Cardiac fibroblast (primary cell): Measurements from ENCODE around the gene TSC22D1.
A peak's percentile ranks its signal among the peaks of the same experiment; 100 is the strongest.
"Not testable (repeated sequence)": the region's sequence is repeated elsewhere in the genome, so short reads cannot be mapped to it uniquely, and the experiment has no call there.

Source experiments
- DNase-seq, 2 donors: peaks; one replicate each; pipeline versions ENCODE4 v3.0.0 to v3.0.0-alpha.2; 2010; ENCODE audit warnings: low read depth in 2 of 2
- H3K4me3 ChIP-seq, 2 donors: replicated peaks in 1 of 2; 1 replicate in 1 of 2; 2 replicates in 1 of 2; pipeline ENCODE4 v1.5.1; 2011; ENCODE audit warnings: low read depth in 2 of 2, low read length in 2 of 2, mild to moderate bottlenecking in 2 of 2, moderate library complexity in 1 of 2
- CTCF ChIP-seq: IDR thresholded peaks from one replicate; pipeline ENCODE4 v1.5.1; 2011; ENCODE audit warnings: low read depth, mild to moderate bottlenecking, low read length, inconsistent platforms

Gene TSC22D1

GRCh38 chr13:44540761-44541434 is 35.2 kb downstream of the TSC22D1 start:
- H3K4me3 ChIP-seq, result no peak overlapping the region
- no peak for TF ChIP-seq CTCF
- DNase-seq, result peak in 1 of 2 donors; percentile 13

- no peak for DNase-seq
- no peak for TF ChIP-seq CTCF
- H3K4me3 ChIP-seq, result no peak overlapping the region
Observed at GRCh38 chr13:44537248-44537647, 38.9 kb downstream of the TSC22D1 start.

GRCh38 chr13:44523146-44524015 is 52.7 kb downstream of the TSC22D1 start:
- peak overlapping the region in 1 of 2 donors; percentile 22 for H3K4me3 ChIP-seq
- no peak for TF ChIP-seq CTCF
- DNase-seq, result peak; percentile 61 to 84

- no peak overlapping the region for H3K4me3 ChIP-seq
- no peak for DNase-seq
- no peak for TF ChIP-seq CTCF
Observed at GRCh38 chr13:44519642-44520041, 56.5 kb downstream of the TSC22D1 start.

- TF ChIP-seq CTCF, result no peak
- DNase-seq, result no peak
- H3K4me3 ChIP-seq, result no peak overlapping the region
Observed at GRCh38 chr13:44516771-44517170, 59.4 kb downstream of the TSC22D1 start.

- H3K4me3 ChIP-seq, result no peak overlapping the region
- no peak for DNase-seq
- no peak for TF ChIP-seq CTCF
Observed at GRCh38 chr13:44514278-44514677, 61.9 kb downstream of the TSC22D1 start.

GRCh38 chr13:44509853-44510252 is 66.3 kb downstream of the TSC22D1 start:
- not testable (repeated sequence) for H3K4me3 ChIP-seq, DNase-seq
